ENCODE results near the gene COL8A1. TPM values are rescaled to one million over a fixed set of nuclear protein-coding genes. Genes with fewer than 3 reads are reported as not detected.

COL8A1 gene
- total and polyA plus RNA-seq, 2 experiments from 2014 or later = 0.41 to 2.4 TPM

DNA sequence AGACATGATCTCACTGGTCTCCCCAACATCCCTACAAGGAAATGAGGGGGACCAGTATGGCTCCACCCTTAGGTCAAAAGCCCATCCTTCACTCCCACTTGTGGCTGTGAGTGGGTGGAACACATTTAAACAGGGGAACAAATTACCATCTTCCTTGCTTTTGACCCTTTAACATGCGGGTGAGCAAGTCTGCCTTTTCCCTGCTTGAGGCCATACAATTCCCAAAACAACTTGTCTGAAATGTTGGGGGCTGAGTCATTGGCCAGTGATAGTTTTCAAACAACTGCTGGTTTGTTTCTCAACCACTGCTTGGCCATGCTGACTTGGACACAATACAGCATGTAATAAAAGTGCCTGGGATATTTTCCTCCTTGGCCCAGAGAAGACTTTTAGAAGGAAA lies 39.6 kb downstream of the COL8A1 start:
- Histone ChIP-seq H3K9me2 (replicated peaks; ENCODE audit: insufficient read depth) (no peaks in the 10 kb centered on the region), H2AFZ (no peak overlapping the region), H3K4me3 (no peak overlapping the region), H3K36me3 (replicated peaks; ENCODE audit: insufficient read depth, low read depth) (no peaks in the 10 kb centered on the region), H3K9me3 (ENCODE audit: low read depth) (no peaks in the 10 kb centered on the region), H4K20me1 (ENCODE audit: insufficient read depth, poor library complexity, severe bottlenecking) (no peaks in the 10 kb centered on the region), H3K27me3 (no peaks in the 10 kb centered on the region), H3K27ac (no peak overlapping the region), H3K79me2 (no peaks in the 10 kb centered on the region), H3K4me1 (ENCODE audit: insufficient read depth) (no peaks in the 10 kb centered on the region), H3K4me2 (no peak overlapping the region)
- DNase-seq (ENCODE audit: low spot score) = no peak
- TF ChIP-seq EZH2 (IDR thresholded peaks at IDR 0.05; ENCODE audit: borderline replicate concordance) = no peak
- TF ChIP-seq CTCF (IDR thresholded peaks at IDR 0.05; ENCODE audit: poor library complexity) = no peak
- TF ChIP-seq EZH2phosphoT487 (IDR thresholded peaks at IDR 0.05; ENCODE audit: low read depth, severe bottlenecking, unreplicated experiment) = no peak
- WGBS (ENCODE audit: low lambda C conversion rate, missing lambda C conversion rate) = 77% methylated on average over 1 of the region's 1 CpG

DNA sequence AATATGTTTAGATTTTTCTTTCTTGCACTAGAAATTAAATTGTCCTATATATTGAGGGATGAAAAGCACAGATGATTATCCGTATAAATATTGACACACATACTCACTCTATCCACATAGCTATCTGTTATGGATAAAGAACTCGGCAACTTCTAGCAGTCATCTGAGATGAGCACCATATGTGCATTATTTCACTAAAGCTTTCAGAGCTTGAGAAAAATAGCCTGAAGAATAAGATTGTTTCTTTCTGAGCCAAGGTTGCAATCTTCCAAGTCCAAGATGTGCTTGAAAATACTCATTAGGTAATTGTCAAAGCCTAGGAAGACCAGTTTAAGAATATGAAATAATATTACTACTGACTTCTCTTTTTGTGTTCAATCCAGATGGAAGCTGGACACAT lies 40.5 kb downstream of the COL8A1 start:
- Histone ChIP-seq H4K20me1 (ENCODE audit: insufficient read depth, poor library complexity, severe bottlenecking) (no peaks in the 10 kb centered on the region), H3K27ac (no peak overlapping the region), H3K4me1 (ENCODE audit: insufficient read depth) (no peaks in the 10 kb centered on the region), H3K27me3 (no peaks in the 10 kb centered on the region), H3K79me2 (no peaks in the 10 kb centered on the region), H3K9me2 (replicated peaks; ENCODE audit: insufficient read depth) (no peaks in the 10 kb centered on the region), H3K4me3 (no peak overlapping the region), H2AFZ (no peak overlapping the region), H3K4me2 (no peak overlapping the region), H3K9me3 (ENCODE audit: low read depth) (no peaks in the 10 kb centered on the region), H3K36me3 (replicated peaks; ENCODE audit: insufficient read depth, low read depth) (no peaks in the 10 kb centered on the region)
- DNase-seq (ENCODE audit: low spot score) = no peak
- TF ChIP-seq EZH2 (IDR thresholded peaks at IDR 0.05; ENCODE audit: borderline replicate concordance) (no peak), CTCF (IDR thresholded peaks at IDR 0.05; ENCODE audit: poor library complexity) (no peak), EZH2phosphoT487 (IDR thresholded peaks at IDR 0.05; ENCODE audit: low read depth, severe bottlenecking, unreplicated experiment) (no peak)
- 75% methylated on average over 2 of the region's 2 CpGs for WGBS (ENCODE audit: low lambda C conversion rate, missing lambda C conversion rate)

DNA sequence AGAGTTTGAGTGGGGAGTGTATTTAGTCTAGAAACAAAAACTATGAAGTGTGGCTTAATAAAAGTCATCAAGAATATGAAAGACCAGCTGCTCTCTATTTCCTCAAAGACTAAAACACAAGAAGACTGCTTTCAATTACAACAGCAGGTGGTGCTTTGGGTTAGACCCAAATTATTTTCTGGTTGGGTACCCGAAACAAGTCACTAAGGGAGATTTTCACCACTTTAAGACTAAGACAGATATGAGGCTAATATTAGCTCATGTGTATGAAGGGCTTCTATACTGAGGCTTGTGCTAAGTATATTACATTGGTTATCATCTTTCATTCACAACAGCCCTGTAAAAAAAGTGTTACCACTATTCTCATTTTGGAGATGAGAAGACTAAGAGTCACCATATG lies 43.1 kb downstream of the COL8A1 start:
- WGBS (ENCODE audit: low lambda C conversion rate, missing lambda C conversion rate) = 57% methylated on average over 1 of the region's 1 CpG
- Histone ChIP-seq H3K4me1 (ENCODE audit: insufficient read depth) (no peaks in the 10 kb centered on the region), H3K9me2 (replicated peaks; ENCODE audit: insufficient read depth) (no peaks in the 10 kb centered on the region), H3K79me2 (no peaks in the 10 kb centered on the region), H3K4me3 (no peak overlapping the region), H3K4me2 (no peak overlapping the region), H3K9me3 (ENCODE audit: low read depth) (no peaks in the 10 kb centered on the region), H3K27me3 (no peaks in the 10 kb centered on the region), H2AFZ (no peak overlapping the region), H3K36me3 (replicated peaks; ENCODE audit: insufficient read depth, low read depth) (no peaks in the 10 kb centered on the region), H4K20me1 (ENCODE audit: insufficient read depth, poor library complexity, severe bottlenecking) (no peaks in the 10 kb centered on the region), H3K27ac (no peak overlapping the region)
- TF ChIP-seq EZH2 (IDR thresholded peaks at IDR 0.05; ENCODE audit: borderline replicate concordance) = no peak
- TF ChIP-seq EZH2phosphoT487 (IDR thresholded peaks at IDR 0.05; ENCODE audit: low read depth, severe bottlenecking, unreplicated experiment) = no peak
- TF ChIP-seq CTCF (IDR thresholded peaks at IDR 0.05; ENCODE audit: poor library complexity) = no peak
- DNase-seq (ENCODE audit: low spot score) = no peak

- Histone ChIP-seq H3K27ac (no peak overlapping the region), H3K4me2 (no peak overlapping the region), H3K36me3 (replicated peaks; ENCODE audit: insufficient read depth, low read depth) (no peaks in the 10 kb centered on the region), H3K9me2 (replicated peaks; ENCODE audit: insufficient read depth) (no peaks in the 10 kb centered on the region), H3K4me1 (ENCODE audit: insufficient read depth) (no peaks in the 10 kb centered on the region), H3K27me3 (no peaks in the 10 kb centered on the region), H4K20me1 (ENCODE audit: insufficient read depth, poor library complexity, severe bottlenecking) (no peaks in the 10 kb centered on the region), H3K4me3 (no peak overlapping the region), H2AFZ (no peak overlapping the region), H3K79me2 (no peaks in the 10 kb centered on the region), H3K9me3 (ENCODE audit: low read depth) (no peaks in the 10 kb centered on the region)
- TF ChIP-seq EZH2phosphoT487 (IDR thresholded peaks at IDR 0.05; ENCODE audit: low read depth, severe bottlenecking, unreplicated experiment) (no peak), EZH2 (IDR thresholded peaks at IDR 0.05; ENCODE audit: borderline replicate concordance) (no peak), CTCF (IDR thresholded peaks at IDR 0.05; ENCODE audit: poor library complexity) (no peak)
- 95% methylated on average over 9 of the region's 9 CpGs for WGBS (ENCODE audit: low lambda C conversion rate, missing lambda C conversion rate)
- DNase-seq (ENCODE audit: low spot score) = no peak
These were observed 43.6 kb downstream of the COL8A1 start for GRCh38 chr3:99681976-99682375.
